Breast epithelium (tissue), 4 donors: ENCODE results near the gene ANKRD18B. TPM values are rescaled to one million over a fixed set of nuclear protein-coding genes. Genes with fewer than 3 reads are reported as not detected.

Source experiments
- DNase-seq, 2 donors: peaks; one replicate each; pipeline ENCODE4 v3.0.0-alpha.2; 2019; ENCODE audit warnings: low spot score in 2 of 2
- H3K27ac ChIP-seq, 2 donors: fragments of 200-600 bp; sonication (generic) in 1 of 2; one replicate each; pipeline ENCODE4 v1.5.1; 2016 to 2019; ENCODE audit warnings: mild to moderate bottlenecking in 1 of 2
- H3K27me3 ChIP-seq, 2 donors: fragments of 200-600 bp; sonication (generic) in 1 of 2; one replicate each; pipeline versions ENCODE4 v1.5.1 to v1.6.0; 2017 to 2019; ENCODE audit warnings: control low read depth in 1 of 2, mild to moderate bottlenecking in 1 of 2
- H3K36me3 ChIP-seq: fragments of 200-600 bp; one replicate; pipeline ENCODE4 v1.5.1; 2019
- H3K4me1 ChIP-seq, 2 donors: fragments of 200-600 bp; sonication (generic); one replicate each; pipeline ENCODE4 v1.5.1; 2016 to 2019; ENCODE audit warnings: control low read depth in 1 of 2
- H3K4me3 ChIP-seq, 3 donors: fragments of 200-600 bp; sonication (generic); 1 replicate in 2 of 3; 2 replicates in 1 of 3; pipeline ENCODE4 v1.5.1; 2016 to 2019; ENCODE audit warnings: mild to moderate bottlenecking in 3 of 3, moderate library complexity in 2 of 3
- H3K9me3 ChIP-seq, 2 donors: fragments of 200-600 bp; sonication (generic) in 1 of 2; one replicate each; pipeline ENCODE4 v1.5.1; 2016 to 2019; ENCODE audit warnings: control low read depth in 1 of 2
- CTCF ChIP-seq, 3 donors: fragments of 450-650 bp; IDR thresholded peaks; one replicate each; pipeline ENCODE4 v1.5.1; 2016 to 2017; ENCODE audit warnings: antibody characterized with exemption in 3 of 3, mild to moderate bottlenecking in 3 of 3, moderate library complexity in 3 of 3
- POLR2A ChIP-seq: fragments of 450-650 bp; IDR thresholded peaks from one replicate; pipeline ENCODE4 v1.6.1; 2016; ENCODE audit warnings: antibody characterized with exemption, mild to moderate bottlenecking, moderate library complexity
- POLR2AphosphoS5 ChIP-seq, 3 donors: sonication (generic); formaldehyde crosslinking; IDR thresholded peaks; one replicate each; pipeline ENCODE4 v1.6.1; 2017; ENCODE audit warnings: antibody characterized with exemption in 3 of 3
- intact Hi-C: fragments of 100-400 bp; cut with DNase I; formaldehyde crosslinking; loops from one replicate; pipeline ENCODE4 v1.15.1; 2023; ENCODE audit warnings: low total_unique reads
- total RNA-seq, 3 donors: library from RNA; depleted of rRNA; stranded (reverse); fragments of >200 nt; gene quantifications; one replicate each; pipeline ENCODE4 v1.1.0, GENCODE V29; 2016

The ANKRD18B gene
- total RNA-seq, 3 donors from 2014 or later = not detected

- intact Hi-C loops = no loop called here
- no peak overlapping the region for H3K27ac ChIP-seq
Observed at GRCh38 chr9:33619666-33620404, 95.8 kb downstream of the ANKRD18B start.

GRCh38 chr9:33620738-33621439, 96.8 kb downstream of the ANKRD18B start:
- Histone ChIP-seq H3K27me3 (no peaks in the 10 kb centered on the region), H3K27ac (peak overlapping the region; percentile 66 to 81), H3K9me3 (no peaks in the 10 kb centered on the region), H3K4me3 (no peak overlapping the region), H3K36me3 (no peaks in the 10 kb centered on the region), H3K4me1 (no peaks in the 10 kb centered on the region)
- intact Hi-C loops = no loop called here
- TF ChIP-seq POLR2AphosphoS5 (IDR thresholded peaks at IDR 0.05) (no peak), POLR2A (no peak), CTCF (IDR thresholded peaks at IDR 0.05) (no peak)
- DNase-seq = peak in 1 of 2 donors; percentile 68

More at GRCh38 chr9:33619666-33620404, 95.8 kb downstream of the ANKRD18B start:
- Histone ChIP-seq H3K4me3 (no peak overlapping the region), H3K27me3 (no peaks in the 10 kb centered on the region), H3K4me1 (no peaks in the 10 kb centered on the region), H3K9me3 (no peaks in the 10 kb centered on the region), H3K36me3 (no peaks in the 10 kb centered on the region)
- no peak for DNase-seq
- TF ChIP-seq POLR2AphosphoS5 (IDR thresholded peaks at IDR 0.05) (no peak), POLR2A (no peak), CTCF (IDR thresholded peaks at IDR 0.05) (no peak)

Other genes starting within 250 kb of the ANKRD18B start
- 10 to 100 TPM; 36.3 to 45.5 (median 38.3) TPM for gene NFX1, start 233.7 kb upstream of the ANKRD18B start, total RNA-seq
- gene AQP7, start 121.7 kb upstream of the ANKRD18B start, total RNA-seq = 100 to 1,000 TPM in 1 of 3 donors, 10 to 100 TPM in 2; 29.3 to 193 (median 38.3) TPM
- gene AQP3, start 76.7 kb upstream of the ANKRD18B start, total RNA-seq = 10 to 100 TPM; 19.0 to 47.9 (median 45.1) TPM
- 10 to 100 TPM; 14.2 to 23.9 (median 22.3) TPM for gene NOL6, start 50.3 kb upstream of the ANKRD18B start, total RNA-seq